Erythroblast (primary cell): Measurements from ENCODE around the gene ZNF536.
"Not testable (repeated sequence)": the region's sequence is repeated elsewhere in the genome, so short reads cannot be mapped to it uniquely, and the experiment has no call there.

Experiments
- DNase-seq, 2 experiments: peaks; one replicate each; lab custom pipeline; 2025; lab: John Stamatoyannopoulos, UW
- GATA1 ChIP-seq: IDR thresholded peaks from 2 replicates; pipeline ENCODE4 v1.6.1; 2011; ENCODE audit warnings: low read depth, mild to moderate bottlenecking, control low read depth, low read length, moderate library complexity
- POLR2A ChIP-seq: IDR thresholded peaks from 2 replicates; pipeline ENCODE4 v1.6.1; 2011; ENCODE audit warnings: mild to moderate bottlenecking, low read length

The ZNF536 gene

DNA sequence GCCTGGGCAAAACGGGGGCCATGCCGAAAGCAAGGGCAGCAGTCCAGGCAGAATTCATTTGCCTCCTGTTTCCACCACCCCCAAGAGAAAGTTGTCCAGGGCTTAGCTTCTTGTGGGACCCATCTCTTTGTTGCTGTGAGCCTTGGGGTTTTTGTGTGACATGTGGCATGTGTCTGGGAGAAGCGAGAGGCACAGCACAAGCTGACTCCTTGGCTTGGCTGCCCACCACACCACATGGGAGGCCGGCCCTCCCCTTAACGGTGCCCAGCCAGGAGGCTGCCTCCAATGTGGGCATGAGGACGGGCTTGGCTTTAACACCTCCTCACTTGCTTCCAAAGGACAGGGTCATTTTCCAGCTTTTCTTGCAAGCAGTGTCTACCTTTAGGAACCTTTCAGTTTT is 81.6 kb downstream of the ZNF536 start:
- DNase-seq = no peak
- no peak for TF ChIP-seq POLR2A
- TF ChIP-seq GATA1 = no peak

DNA sequence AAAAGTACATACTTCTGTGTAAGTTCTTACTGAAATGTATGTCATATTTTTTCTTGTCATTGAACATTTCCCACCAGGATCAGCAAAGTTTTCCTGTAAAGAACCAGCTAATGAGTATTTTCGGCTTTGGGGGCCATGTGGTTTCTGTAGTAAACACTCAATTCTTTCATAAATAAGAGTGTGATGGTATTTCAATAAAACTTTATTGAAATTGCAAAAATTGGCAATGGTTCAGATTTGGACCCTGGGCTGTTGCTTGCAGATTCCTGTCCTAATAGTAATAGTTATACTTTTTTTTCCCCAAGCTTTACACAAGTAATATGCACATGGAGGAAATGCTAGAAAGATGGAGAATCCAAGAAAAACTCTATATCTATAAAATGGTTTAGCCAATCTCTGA is 83.7 kb downstream of the ZNF536 start:
- no peak for DNase-seq
- TF ChIP-seq POLR2A = no peak
- TF ChIP-seq GATA1 = no peak

DNA sequence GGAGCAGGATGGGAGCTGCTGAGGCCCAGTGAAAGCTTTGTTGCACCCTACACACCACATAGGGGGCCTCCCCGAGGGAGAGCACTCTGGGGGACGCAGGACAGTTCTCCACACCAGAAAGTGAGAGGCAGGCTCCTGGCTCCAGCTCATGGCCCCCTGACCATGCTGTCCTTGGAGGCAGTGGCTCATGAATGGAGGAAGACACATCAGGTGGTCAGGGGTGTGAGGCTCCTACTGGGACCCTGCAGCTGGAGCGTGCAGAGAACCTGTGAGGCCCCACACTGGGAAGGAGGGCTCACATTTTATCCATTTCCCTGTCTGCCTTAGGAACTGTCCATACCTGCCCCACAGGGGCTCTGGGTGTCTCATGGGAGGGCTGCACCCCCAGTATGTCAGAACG is 85.3 kb downstream of the ZNF536 start:
- TF ChIP-seq GATA1 = no peak
- TF ChIP-seq POLR2A = no peak
- DNase-seq = no peak

DNA sequence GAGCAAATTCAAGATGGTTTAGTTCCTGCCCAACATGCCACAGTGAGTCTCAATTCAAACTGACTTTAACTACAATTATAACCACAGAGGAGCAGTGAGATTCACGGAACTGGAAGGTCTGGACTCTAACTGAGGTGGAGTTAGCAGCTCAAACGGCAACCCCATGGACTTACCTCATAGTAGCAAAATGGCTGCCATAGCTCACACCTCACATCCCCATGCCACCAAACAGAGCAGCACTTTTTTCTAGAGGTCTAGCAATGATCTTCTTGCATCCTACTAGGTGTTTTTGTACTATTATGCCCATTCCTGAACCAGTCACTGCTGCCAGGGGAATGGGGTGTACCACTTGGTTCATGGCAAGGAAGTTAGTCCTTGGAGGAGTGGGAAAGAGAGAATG is 87.7 kb downstream of the ZNF536 start:
- no peak for DNase-seq
- TF ChIP-seq POLR2A = no peak
- no peak for TF ChIP-seq GATA1

DNA sequence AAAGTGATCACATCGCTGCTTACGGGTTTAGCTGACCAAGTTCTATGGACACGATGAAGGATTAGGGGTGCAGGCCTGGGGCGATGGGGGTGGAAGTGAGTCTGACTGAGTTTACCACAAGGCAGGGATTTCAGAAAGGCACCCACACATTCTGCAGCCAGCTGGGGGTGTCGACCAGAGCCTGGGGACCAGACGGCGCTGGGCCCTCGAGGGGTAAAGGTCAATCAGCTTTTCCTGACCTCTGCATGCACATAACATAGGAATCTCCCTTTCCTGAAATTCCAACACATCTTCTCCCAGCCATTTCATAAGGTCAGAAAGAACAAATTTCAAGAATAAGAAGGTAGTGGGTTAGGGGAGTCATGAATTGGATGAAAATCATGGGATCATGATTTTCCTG is 92.0 kb downstream of the ZNF536 start:
- no peak for DNase-seq

DNA sequence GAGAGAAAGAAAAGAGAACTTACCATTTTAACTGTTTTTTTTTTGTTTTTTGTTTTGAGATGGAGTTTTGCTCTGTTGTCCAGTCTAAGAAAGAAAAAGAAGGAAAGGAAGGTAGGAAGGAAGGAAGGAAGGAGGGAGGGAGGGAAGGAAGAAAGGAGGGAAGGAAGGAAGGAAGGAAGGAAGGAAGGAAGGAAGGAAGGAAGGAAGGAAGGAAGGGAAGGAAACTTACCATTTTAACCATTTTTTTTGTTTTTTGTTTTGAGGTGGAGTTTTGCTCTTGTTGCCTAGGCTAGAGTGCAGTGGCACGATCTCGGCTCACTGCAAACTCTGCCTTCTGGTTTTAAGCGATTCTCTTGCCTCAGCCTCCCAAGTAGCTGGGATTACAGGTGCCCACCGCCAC is 94.4 kb downstream of the ZNF536 start:
- DNase-seq = not testable (repeated sequence)

More for the DNA sequence above, 92.0 kb downstream of the ZNF536 start:
- TF ChIP-seq POLR2A (no peak), GATA1 (no peak)

DNA sequence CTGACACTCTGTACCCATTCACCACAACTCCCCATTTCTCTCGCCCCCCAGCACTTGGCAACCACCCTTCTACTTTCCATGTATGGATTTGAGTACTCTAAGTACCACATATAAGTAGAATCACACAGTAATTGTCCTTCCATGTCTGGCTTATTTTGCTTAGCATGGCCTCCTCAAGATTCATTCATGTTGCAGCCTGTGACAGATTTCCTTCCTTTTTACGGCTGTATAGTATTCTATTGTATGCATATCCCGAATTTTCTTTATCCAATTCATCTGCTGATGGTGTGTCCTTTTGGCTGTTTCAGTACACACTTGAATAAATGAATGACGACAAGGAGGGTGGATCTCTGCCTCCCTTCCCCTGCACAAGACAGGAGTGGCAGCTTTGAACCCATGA is 95.1 kb downstream of the ZNF536 start:
- no peak for DNase-seq
- no peak for TF ChIP-seq POLR2A
- TF ChIP-seq GATA1 = no peak

DNA sequence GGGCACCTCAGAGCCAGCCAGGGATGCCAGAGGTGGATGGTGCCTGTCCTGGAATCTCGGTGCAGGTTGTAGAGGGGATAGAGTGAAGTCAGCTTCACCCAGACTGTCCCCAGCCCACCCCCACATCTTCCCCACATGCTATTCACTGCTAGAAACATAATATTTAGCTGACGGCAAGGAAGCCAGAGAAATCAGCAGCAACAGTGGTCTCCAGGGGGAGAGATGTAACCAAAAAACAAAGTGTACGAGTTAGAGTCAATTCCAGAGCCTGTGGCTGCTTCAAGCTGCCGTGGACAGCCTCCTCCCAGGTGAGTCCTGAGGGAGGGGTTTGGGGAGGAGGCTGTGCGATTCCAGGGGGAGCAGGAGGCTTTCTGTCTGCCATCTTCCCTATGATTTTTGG is 97.6 kb downstream of the ZNF536 start:
- DNase-seq = no peak
- TF ChIP-seq POLR2A (no peak), GATA1 (no peak)

DNA sequence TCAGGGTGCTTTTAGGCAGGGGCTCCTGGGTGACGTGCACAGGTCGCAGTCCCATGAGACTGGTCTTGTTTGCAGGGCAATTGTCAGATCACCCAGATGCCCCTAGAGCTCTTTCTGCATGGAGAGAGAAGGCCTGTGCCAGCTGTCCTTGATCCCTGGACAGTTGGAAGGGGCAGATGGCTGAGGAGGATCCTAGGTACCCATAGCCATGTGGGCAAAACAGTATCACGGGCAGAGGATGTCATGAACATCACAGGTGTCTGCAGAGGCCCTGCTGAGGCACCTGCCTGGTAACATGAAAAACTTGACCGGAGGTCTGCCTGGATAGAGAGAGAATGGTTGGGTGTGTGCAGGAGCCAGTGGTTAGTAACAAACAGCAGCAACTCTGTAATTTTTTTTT is 99.3 kb downstream of the ZNF536 start:
- no peak for DNase-seq
- TF ChIP-seq GATA1 (no peak), POLR2A (no peak)

DNA sequence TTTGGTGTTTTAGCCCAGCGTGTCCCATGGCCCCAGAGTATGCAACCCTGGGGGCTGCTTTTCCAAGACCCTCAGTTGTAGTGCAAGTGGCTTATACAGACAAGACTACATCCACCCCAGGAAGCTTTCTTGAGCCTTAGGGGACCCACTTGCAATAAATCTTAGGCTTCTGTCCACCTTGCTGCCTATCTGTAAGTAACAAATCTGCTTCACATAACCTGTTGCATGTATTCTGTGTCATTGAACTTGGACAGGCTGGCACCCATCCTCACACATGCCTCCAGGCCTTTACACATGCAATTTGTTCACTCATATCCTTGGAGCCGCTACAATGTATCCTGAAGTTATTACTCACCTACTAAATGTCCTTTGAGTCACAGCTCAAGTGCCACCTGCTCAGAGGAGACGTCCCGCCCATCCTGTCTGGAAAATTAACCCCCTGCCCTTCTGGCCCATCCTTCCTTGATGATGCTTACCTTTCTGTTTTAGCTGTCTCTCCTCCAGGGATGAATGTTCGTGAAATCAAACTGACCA is 101.2 kb downstream of the ZNF536 start:
- TF ChIP-seq GATA1 (no peak), POLR2A (no peak)
- DNase-seq = no peak

DNA sequence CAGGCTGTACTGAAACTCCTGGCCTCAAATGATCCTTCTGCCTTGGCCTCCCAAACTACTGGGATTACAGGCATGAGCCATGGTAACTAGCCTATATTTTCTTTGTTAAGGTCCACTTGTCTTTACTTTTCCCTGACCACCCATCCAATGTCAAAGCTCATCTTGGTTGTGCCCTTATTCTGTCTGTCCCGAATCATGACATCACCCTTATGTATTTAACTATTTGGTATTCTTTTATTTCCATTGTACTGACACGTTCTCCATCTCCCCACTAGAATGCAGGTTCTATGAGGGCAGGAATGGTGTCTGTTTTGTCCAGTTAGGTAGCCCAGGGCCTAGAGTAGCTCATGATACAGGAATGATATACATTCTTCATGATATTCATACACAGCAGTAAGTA is 104.8 kb downstream of the ZNF536 start:
- DNase-seq = no peak

DNA sequence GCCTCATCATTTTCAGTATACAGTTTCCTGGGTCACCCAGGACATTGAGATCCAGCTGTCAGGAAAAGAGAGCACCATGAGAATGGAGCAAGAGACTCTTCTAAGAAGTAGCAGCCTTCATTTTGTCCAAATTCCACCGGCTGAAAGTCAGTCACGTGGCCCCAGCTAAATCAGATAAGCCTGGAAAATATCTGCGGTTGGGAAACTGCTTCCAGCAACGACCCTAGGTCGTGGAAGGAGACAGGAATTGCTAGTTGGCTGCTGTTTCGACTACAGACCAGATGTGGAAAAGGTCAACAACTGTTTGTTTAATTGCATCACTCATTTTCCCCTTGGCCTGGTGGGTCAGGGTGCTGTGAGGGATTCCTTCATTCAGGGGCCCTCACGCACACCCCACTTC is 107.0 kb downstream of the ZNF536 start:
- DNase-seq = no peak
- no peak for TF ChIP-seq GATA1
- TF ChIP-seq POLR2A = no peak

More for the DNA sequence above, 104.8 kb downstream of the ZNF536 start:
- TF ChIP-seq POLR2A (no peak), GATA1 (no peak)

DNA sequence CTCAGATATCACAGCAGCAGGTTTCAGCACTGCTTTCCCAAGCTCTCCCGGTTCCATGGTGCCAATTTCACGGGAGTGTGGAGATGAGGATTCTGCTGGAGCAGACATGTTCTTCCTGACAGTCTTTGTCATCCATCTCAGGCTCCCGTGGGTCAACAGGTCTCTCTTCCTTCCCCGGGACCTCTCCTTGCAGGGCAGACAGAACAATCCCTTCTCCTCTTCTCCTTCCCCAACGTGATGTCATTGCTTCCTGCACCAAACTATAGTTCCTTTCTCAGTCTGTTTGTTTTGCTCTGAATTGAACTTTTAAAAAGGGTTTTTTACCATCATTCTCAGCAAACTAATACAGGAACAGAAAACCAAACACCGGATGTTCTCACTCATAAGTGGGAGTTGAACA is 107.9 kb downstream of the ZNF536 start:
- no peak for DNase-seq
- TF ChIP-seq GATA1 = no peak
- no peak for TF ChIP-seq POLR2A

DNA sequence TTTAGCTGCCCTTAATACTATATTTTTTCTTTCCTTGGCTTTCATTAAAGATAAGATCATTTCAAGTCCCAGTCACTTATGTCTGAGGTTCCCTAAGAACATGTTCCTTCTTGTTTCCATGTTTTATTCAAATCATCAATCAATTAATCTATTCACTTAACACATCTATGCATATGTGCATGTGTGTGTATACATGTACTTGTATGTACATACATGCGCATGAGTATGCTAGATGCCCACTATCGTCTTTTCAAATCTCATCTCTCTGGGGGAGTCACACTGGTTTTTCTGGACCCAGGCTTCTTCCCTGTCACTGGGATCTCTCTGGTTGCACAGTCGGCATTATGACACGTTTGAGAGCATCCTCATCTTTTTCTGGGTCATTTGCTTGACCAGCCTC is 108.9 kb downstream of the ZNF536 start:
- no peak for TF ChIP-seq GATA1
- no peak for TF ChIP-seq POLR2A
- DNase-seq = no peak

DNA sequence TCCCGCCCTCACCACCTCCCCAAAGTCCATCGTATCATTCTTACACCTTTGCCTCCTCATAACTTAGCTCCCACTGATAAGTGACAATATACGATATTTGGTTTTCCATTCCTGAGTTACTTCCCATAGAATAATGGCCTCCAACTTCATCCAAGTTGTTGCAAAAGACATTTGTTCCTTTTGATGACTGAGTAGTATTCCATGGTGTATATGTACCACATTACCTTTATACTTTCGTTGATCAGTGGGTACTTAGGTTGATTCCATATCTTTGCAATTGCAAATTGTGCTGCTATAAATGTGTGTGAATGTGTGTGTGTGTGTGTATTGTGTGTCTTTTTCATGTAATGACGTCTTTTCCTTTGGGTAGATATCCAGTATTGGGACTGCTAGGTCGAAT is 109.6 kb downstream of the ZNF536 start:
- TF ChIP-seq GATA1 (no peak), POLR2A (no peak)
- no peak for DNase-seq

DNA sequence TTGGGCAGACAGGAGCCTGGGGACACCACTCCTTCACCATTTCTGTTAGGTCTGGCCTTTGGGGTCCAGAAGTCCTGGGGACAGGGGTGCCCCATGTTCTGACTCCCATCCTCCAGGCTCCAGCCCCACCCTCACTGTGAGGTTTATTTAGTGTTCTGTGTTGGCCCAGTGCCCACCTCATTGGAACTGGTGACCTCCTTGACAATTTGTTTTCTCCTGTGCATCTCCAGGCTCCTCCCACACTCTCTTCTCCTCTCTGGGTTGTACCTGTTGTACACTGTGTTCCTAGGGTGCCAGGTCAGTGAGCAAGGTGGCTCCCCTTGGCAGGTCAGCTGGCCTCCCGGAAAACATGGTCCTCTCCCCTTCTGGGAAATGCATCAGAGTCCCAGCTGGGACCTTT is 110.8 kb downstream of the ZNF536 start:
- no peak for TF ChIP-seq GATA1
- no peak for TF ChIP-seq POLR2A
- DNase-seq = no peak

DNA sequence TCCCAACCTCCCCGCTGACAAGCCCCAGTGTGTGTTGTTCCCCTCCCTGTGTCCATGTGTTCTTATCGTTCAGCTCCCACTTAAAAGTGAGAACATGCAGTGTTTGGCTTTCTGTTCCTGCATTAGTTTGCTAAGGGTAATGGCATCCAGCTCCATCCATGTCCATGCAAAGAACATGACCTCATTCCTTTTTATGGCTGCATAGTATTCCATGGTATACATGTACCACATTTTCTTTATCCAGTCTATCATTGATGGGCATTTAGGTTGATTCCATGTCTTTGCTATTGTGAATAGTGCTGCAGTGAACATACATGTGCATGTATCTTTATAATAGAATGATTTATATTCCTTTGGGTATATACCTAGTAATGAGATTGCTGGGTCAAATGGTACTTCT is 114.1 kb downstream of the ZNF536 start:
- DNase-seq = not testable (repeated sequence)
